H1 (cell line): ENCODE data around the gene PAPOLA. TPM values are rescaled to one million over a fixed set of nuclear protein-coding genes. Genes with fewer than 3 reads are reported as not detected.
A peak's percentile ranks its signal among the peaks of the same experiment; 100 is the strongest.

Experiments
- CTCF ChIA-PET: fragments of 300-600 bp; sonication (Branson Sonifier 250); formaldehyde crosslinking; loops from one replicate; lab custom pipeline; 2021; ENCODE audit not compliant: partially characterized antibody; lab: Charles Lee
- POLR2A ChIA-PET: fragments of 300-600 bp; sonication (Branson Sonifier 250); formaldehyde crosslinking; loops from one replicate; lab custom pipeline; 2021; ENCODE audit warnings: inconsistent platforms; ENCODE audit not compliant: partially characterized antibody; lab: Charles Lee
- DNase-seq, 2 experiments: peaks; one replicate each; pipeline versions ENCODE4 v3.0.0 to v3.0.0-alpha.2; 2010 to 2022; ENCODE audit warnings: low spot score in 2 of 2, low read depth in 1 of 2, mixed read lengths in 1 of 2
- FAIRE-seq: peaks from 2 replicates; lab custom pipeline; 2011; peaks lifted over from hg19 to GRCh38; lab: Jason Lieb, UNC
- H2AFZ ChIP-seq: 2 replicates; pipeline ENCODE4 v1.8.1; 2012; ENCODE audit warnings: low read length, inconsistent platforms
- H2AK5ac ChIP-seq: 2 replicates; pipeline ENCODE4 v1.6.1; 2013; ENCODE audit warnings: low read depth, low read length
- H2BK120ac ChIP-seq: replicated peaks from 2 replicates; pipeline ENCODE3; 2013; ENCODE audit warnings: low read depth, low read length, inconsistent platforms
- H2BK12ac ChIP-seq: 2 replicates; pipeline ENCODE4 v1.6.1; 2013; ENCODE audit warnings: low read depth, low read length
- H2BK15ac ChIP-seq: 2 replicates; pipeline ENCODE4 v1.6.1; 2013; ENCODE audit warnings: low read length
- H2BK20ac ChIP-seq: 2 replicates; pipeline ENCODE4 v1.6.1; 2013; ENCODE audit warnings: low read length
- H2BK5ac ChIP-seq: 2 replicates; pipeline ENCODE4 v1.6.1; 2013; ENCODE audit warnings: low read depth, low read length
- H3K14ac ChIP-seq: 2 replicates; pipeline ENCODE4 v1.6.1; 2013; ENCODE audit warnings: inconsistent platforms; ENCODE audit not compliant: insufficient read length
- H3K18ac ChIP-seq: 2 replicates; pipeline ENCODE4 v1.6.1; 2013; ENCODE audit warnings: low read length; ENCODE audit errors: extremely low read depth
- H3K23ac ChIP-seq: 2 replicates; pipeline ENCODE4 v1.6.1; 2013; ENCODE audit warnings: inconsistent platforms; ENCODE audit not compliant: insufficient read length
- H3K23me2 ChIP-seq: 2 replicates; pipeline ENCODE4 v1.6.1; 2013; ENCODE audit warnings: low read depth, low read length
- H3K27ac ChIP-seq: 2 replicates; pipeline ENCODE4 v1.6.1; 2011; ENCODE audit warnings: low read depth, low read length, inconsistent platforms
- H3K27me3 ChIP-seq, 4 experiments: replicated peaks in 1 of 4; 1 replicate in 1 of 4; 2 replicates in 3 of 4; pipeline versions ENCODE4 v1.6.1 to v1.8.1; 2011 to 2013; ENCODE audit warnings: low read length in 3 of 4, mild to moderate bottlenecking in 3 of 4, inconsistent platforms in 2 of 4, mixed read lengths in 2 of 4, moderate library complexity in 1 of 4; ENCODE audit not compliant: control insufficient read depth in 3 of 4, insufficient read depth in 3 of 4; ENCODE audit errors: extremely low read depth in 1 of 4
- H3K36me3 ChIP-seq, 4 experiments: 2 replicates each; pipeline versions ENCODE4 v1.6.1 to v1.8.1; 2011 to 2013; ENCODE audit warnings: mild to moderate bottlenecking in 4 of 4, low read length in 3 of 4, moderate library complexity in 2 of 4, control low read depth in 1 of 4, inconsistent platforms in 1 of 4; ENCODE audit not compliant: insufficient read depth in 4 of 4, control insufficient read depth in 2 of 4
- H3K4ac ChIP-seq: replicated peaks from 2 replicates; pipeline ENCODE3; 2013; ENCODE audit warnings: low read length, low read depth, mixed read lengths, inconsistent platforms; ENCODE audit not compliant: insufficient read length
- H3K4me1 ChIP-seq, 4 experiments: replicated peaks in 1 of 4; 1 replicate in 1 of 4; 2 replicates in 3 of 4; pipeline versions ENCODE4 v1.6.1 to v1.8.1; 2011 to 2013; ENCODE audit warnings: low read length in 3 of 4, inconsistent platforms in 2 of 4, mixed read lengths in 1 of 4; ENCODE audit not compliant: insufficient read depth in 4 of 4, control insufficient read depth in 3 of 4
- H3K4me2 ChIP-seq, 2 experiments: 2 replicates each; pipeline versions ENCODE4 v1.6.1 to v1.8.1; 2011 to 2013; ENCODE audit warnings: low read depth in 2 of 2, low read length in 2 of 2, control low read depth in 1 of 2, inconsistent platforms in 1 of 2, mild to moderate bottlenecking in 1 of 2; ENCODE audit not compliant: insufficient read depth in 1 of 2
- H3K4me3 ChIP-seq, 4 experiments: fragments of 200-600, 300-600 bp in 1 of 4; sonication (generic), shearing (Covaris generic), sonication (Bioruptor Twin) in 1 of 4; 2 replicates each; pipeline versions ENCODE4 v1.5.1 to v1.8.1; 2011 to 2016; ENCODE audit warnings: low read length in 4 of 4, low read depth in 3 of 4, control low read depth in 2 of 4, inconsistent platforms in 2 of 4, mild to moderate bottlenecking in 2 of 4, mixed read lengths in 1 of 4, moderate library complexity in 1 of 4; ENCODE audit not compliant: insufficient read depth in 2 of 4; ENCODE audit errors: extremely low read depth in 1 of 4
- H3K56ac ChIP-seq: replicated peaks from 2 replicates; pipeline ENCODE3; 2013; ENCODE audit warnings: low read depth, mild to moderate bottlenecking, mixed read lengths, low read length, inconsistent platforms; ENCODE audit not compliant: insufficient read length
- H3K79me1 ChIP-seq: 2 replicates; pipeline ENCODE4 v1.6.1; 2013; ENCODE audit warnings: low read depth, low read length, control low read depth
- H3K79me2 ChIP-seq, 2 experiments: 2 replicates each; pipeline versions ENCODE4 v1.6.1 to v1.8.1; 2012 to 2013; ENCODE audit warnings: low read length in 2 of 2, mild to moderate bottlenecking in 2 of 2, inconsistent platforms in 1 of 2; ENCODE audit not compliant: insufficient read depth in 2 of 2, control insufficient read depth in 1 of 2
- H3K9ac ChIP-seq, 4 experiments: replicated peaks in 1 of 4; 1 replicate in 1 of 4; 2 replicates in 3 of 4; pipeline versions ENCODE4 v1.6.1 to v1.8.1; 2011 to 2013; ENCODE audit warnings: low read depth in 3 of 4, low read length in 3 of 4, control low read depth in 2 of 4, mild to moderate bottlenecking in 2 of 4, moderate library complexity in 2 of 4, inconsistent platforms in 1 of 4; ENCODE audit errors: extremely low read depth in 1 of 4
- H3K9me3 ChIP-seq, 2 experiments: 2 replicates each; pipeline versions ENCODE4 v1.6.1 to v1.8.1; 2012 to 2013; ENCODE audit warnings: mild to moderate bottlenecking in 2 of 2, moderate library complexity in 2 of 2, control low read depth in 1 of 2, inconsistent platforms in 1 of 2, low read depth in 1 of 2, low read length in 1 of 2, mixed read lengths in 1 of 2; ENCODE audit not compliant: insufficient read depth in 2 of 2
- H4K20me1 ChIP-seq, 2 experiments: replicated peaks in 1 of 2; 2 replicates each; pipeline versions ENCODE3 to v1.8.1; 2011 to 2013; ENCODE audit warnings: inconsistent platforms in 2 of 2, low read length in 2 of 2, mild to moderate bottlenecking in 1 of 2; ENCODE audit not compliant: insufficient read depth in 2 of 2, control insufficient read depth in 1 of 2
- H4K5ac ChIP-seq: 2 replicates; pipeline ENCODE4 v1.6.1; 2013; ENCODE audit warnings: low read length, low read depth, mixed read lengths, inconsistent platforms; ENCODE audit not compliant: insufficient read length
- H4K8ac ChIP-seq: 2 replicates; pipeline ENCODE4 v1.8.0; 2013; ENCODE audit warnings: mild to moderate bottlenecking, moderate library complexity, low read length, inconsistent platforms; ENCODE audit not compliant: insufficient read depth; ENCODE audit errors: extremely low read depth
- H4K91ac ChIP-seq: replicated peaks from 2 replicates; pipeline ENCODE3; 2013; ENCODE audit warnings: low read length, mixed read lengths, inconsistent platforms; ENCODE audit not compliant: insufficient read length
- BACH1 ChIP-seq: IDR thresholded peaks from 2 replicates; pipeline ENCODE4 v1.6.1; 2012; ENCODE audit warnings: low read length, improper control_type of control experiment
- BCL11A ChIP-seq, 2 experiments: IDR thresholded peaks; one replicate each; pipeline ENCODE4 v1.6.1; 2011; ENCODE audit warnings: low read depth in 2 of 2, low read length in 2 of 2, mild to moderate bottlenecking in 2 of 2
- CREB1 ChIP-seq: IDR thresholded peaks from 2 replicates; pipeline ENCODE4 v1.6.1; 2012; ENCODE audit warnings: inconsistent platforms
- CTBP2 ChIP-seq: IDR thresholded peaks from 2 replicates; pipeline ENCODE4 v1.7.0; 2011; ENCODE audit warnings: borderline replicate concordance, mild to moderate bottlenecking, moderate library complexity, mixed read lengths, low read length; ENCODE audit not compliant: insufficient read depth, insufficient read length
- JUN ChIP-seq: IDR thresholded peaks from 2 replicates; pipeline ENCODE4 v1.6.1; 2011; ENCODE audit warnings: low read depth, mild to moderate bottlenecking, improper control_type of control experiment, low read length
- POLR2A ChIP-seq, 2 experiments: IDR thresholded peaks; 1 replicate in 1 of 2; 2 replicates in 1 of 2; pipeline ENCODE4 v1.6.1; 2011; ENCODE audit warnings: low read depth in 2 of 2, low read length in 2 of 2, mild to moderate bottlenecking in 2 of 2; ENCODE audit errors: control extremely low read depth in 1 of 2
- POU5F1 ChIP-seq: IDR thresholded peaks from 2 replicates; pipeline ENCODE4 v1.6.1; 2011; ENCODE audit warnings: low read depth, mild to moderate bottlenecking, low read length, moderate library complexity
- RBBP5 ChIP-seq: IDR thresholded peaks from 2 replicates; pipeline ENCODE4 v1.7.1; 2012; ENCODE audit warnings: low read depth, mild to moderate bottlenecking, inconsistent platforms, low read length, moderate library complexity, borderline replicate concordance
- SAP30 ChIP-seq: fragments of 300-600 bp; sonication (generic); IDR thresholded peaks from 2 replicates; pipeline ENCODE4 v1.7.1; 2012; ENCODE audit warnings: low read length, moderate library complexity, mild to moderate bottlenecking, inconsistent platforms; ENCODE audit not compliant: insufficient read depth, insufficient replicate concordance
- SIN3A ChIP-seq, 2 experiments: IDR thresholded peaks in 1 of 2; conservative IDR thresholded peaks in 1 of 2; 2 replicates each; pipeline ENCODE4 v1.6.1; 2011 to 2012; ENCODE audit warnings: low read length in 2 of 2, improper control_type of control experiment in 1 of 2, low read depth in 1 of 2, mild to moderate bottlenecking in 1 of 2
- SIRT6 ChIP-seq: IDR thresholded peaks from one replicate; pipeline ENCODE4 v1.7.1; 2012; ENCODE audit warnings: low read length, inconsistent platforms
- SP4 ChIP-seq: IDR thresholded peaks from 2 replicates; pipeline ENCODE4 v1.6.1; 2012; ENCODE audit warnings: low read length, inconsistent platforms
- TAF7 ChIP-seq: optimal IDR thresholded peaks from 2 replicates; pipeline ENCODE3; 2011; ENCODE audit warnings: low read depth, mild to moderate bottlenecking, inconsistent platforms, low read length, moderate library complexity, borderline replicate concordance
- TBP ChIP-seq: IDR thresholded peaks from 2 replicates; pipeline ENCODE4 v1.6.1; 2011; ENCODE audit warnings: low read depth, low read length, improper control_type of control experiment
- WGBS, 2 experiments: shearing (Covaris generic) in 1 of 2; methylation state at CpG; one replicate each; pipeline versions ENCODE4 v1.1.6 to v1.1.7; 2013 to 2015; ENCODE audit warnings: low lambda C conversion rate in 2 of 2, mixed read lengths in 2 of 2, inconsistent platforms in 1 of 2, low coverage in 1 of 2, missing lambda C conversion rate in 1 of 2; ENCODE audit not compliant: insufficient replicate concordance in 2 of 2, insufficient coverage in 1 of 2, insufficient read length in 1 of 2; ENCODE audit errors: extremely low coverage in 1 of 2, missing lambda C conversion rate in 1 of 2; 5-methylcytosine and 5-hydroxymethylcytosine counted together
- polyA plus RNA-seq, 7 experiments: library from polyadenylated mRNA; depleted of rRNA in 3 of 7; stranded (reverse) in 5 of 7; unstranded in 2 of 7; fragments of >200 nt in 5 of 7; fragments of 200-250 nt in 2 of 7; gene quantifications; 1 replicate in 5 of 7; 2 replicates in 1 of 7; 4 replicates in 1 of 7; pipeline versions ENCODE4 v1.2.1 to v1.2.3, GENCODE V29; 2011 to 2013; ENCODE audit warnings: missing spikeins in 2 of 7, mixed read lengths in 2 of 7
- total RNA-seq: library from RNA; stranded (reverse); fragmentation: NEBNext Ultra II Directional; extraction: Animal tissue kit (Norgen Biotek cat#: 25700); gene quantifications from 2 replicates; pipeline ENCODE4 v1.2.1, GENCODE V29; 2021

Gene PAPOLA
- total and polyA plus RNA-seq, 2 of the 8 experiments (the other 6 are each of a cell fraction or from before 2014, with no cell fraction given): 163 to 239 TPM

- ChIA-PET CTCF (interaction anchor here (1.4 kb wide), 1 partner anchor 382 kb away, joined by 3 read pairs; no protein-coding TSS in a partner anchor), POLR2A (interaction anchor here (1.7 kb wide), 1 partner anchor 9 kb away, joined by 4 read pairs; no protein-coding TSS in a partner anchor)
- Histone ChIP-seq H3K79me2 (no peaks in the 10 kb centered on the region), H2BK20ac (no peak overlapping the region), H2BK5ac (no peak overlapping the region), H3K23ac (no peak overlapping the region), H3K56ac (no peak overlapping the region), H4K91ac (peak overlapping the region; percentile 30), H3K4me2 (no peak overlapping the region), H4K8ac (no peak overlapping the region), H4K5ac (no peak overlapping the region), H2AK5ac (no peak overlapping the region), H2BK15ac (no peak overlapping the region), H3K4me1 (no peaks in the 10 kb centered on the region)
- DNase-seq: no peak
- TF ChIP-seq TBP (no peak), SIRT6 (no peak), SP4 (no peak), CTBP2 (no peak), TAF7 (no peak), POLR2A (IDR thresholded peaks at IDR 0.05; ENCODE audit: control extremely low read depth in 1 of 2, low read depth in 2 of 2, low read length in 2 of 2) (no peak), CREB1 (no peak), POU5F1 (no peak), SIN3A (conservative IDR thresholded peaks at IDR 0.05 in 1 of 2, IDR thresholded peaks at IDR 0.05 in 1 of 2; ENCODE audit: low read depth in 1 of 2, low read length in 2 of 2) (no peak), SAP30 (no peak), BCL11A (IDR thresholded peaks at IDR 0.05; ENCODE audit: low read depth in 2 of 2, low read length in 2 of 2) (no peak), BACH1 (no peak), JUN (no peak), RBBP5 (no peak)
- TF ChIP-seq, all 59 proteins: peak for 0
- no peak overlapping the region for H2BK12ac ChIP-seq
- no peaks in the 10 kb centered on the region for H4K20me1 ChIP-seq
- H3K9ac ChIP-seq: no peak overlapping the region
- H3K36me3 ChIP-seq: no peaks in the 10 kb centered on the region
- no peak overlapping the region for H3K18ac ChIP-seq
- H3K14ac ChIP-seq: no peak overlapping the region
- no peaks in the 10 kb centered on the region for H3K9me3 ChIP-seq
- no peaks in the 10 kb centered on the region for H3K79me1 ChIP-seq
- no peak overlapping the region for H2BK120ac ChIP-seq
- H3K27me3 ChIP-seq: no peaks in the 10 kb centered on the region
- no peak overlapping the region for H3K4me3 ChIP-seq
- H2AFZ ChIP-seq: no peak overlapping the region
- H3K4ac ChIP-seq: no peak overlapping the region
- H3K23me2 ChIP-seq: no peaks in the 10 kb centered on the region
- no peak for FAIRE-seq
- 88% methylated on average over 10 of the region's 10 CpGs; no CpG with 5 or more reads in 1 of the 2 experiments for WGBS, 2 experiments
- no peak overlapping the region for H3K27ac ChIP-seq
Observed at GRCh38 chr14:96482986-96483385, 19.2 kb upstream of the PAPOLA start.
